Kasumi-1 (cell line): Measurements from ENCODE around the gene TYRO3.

ENCODE experiments used
- DNase-seq, 2 experiments: peaks; one replicate each; lab custom pipeline; 2025; lab: John Stamatoyannopoulos, UW

The TYRO3 gene

DNA sequence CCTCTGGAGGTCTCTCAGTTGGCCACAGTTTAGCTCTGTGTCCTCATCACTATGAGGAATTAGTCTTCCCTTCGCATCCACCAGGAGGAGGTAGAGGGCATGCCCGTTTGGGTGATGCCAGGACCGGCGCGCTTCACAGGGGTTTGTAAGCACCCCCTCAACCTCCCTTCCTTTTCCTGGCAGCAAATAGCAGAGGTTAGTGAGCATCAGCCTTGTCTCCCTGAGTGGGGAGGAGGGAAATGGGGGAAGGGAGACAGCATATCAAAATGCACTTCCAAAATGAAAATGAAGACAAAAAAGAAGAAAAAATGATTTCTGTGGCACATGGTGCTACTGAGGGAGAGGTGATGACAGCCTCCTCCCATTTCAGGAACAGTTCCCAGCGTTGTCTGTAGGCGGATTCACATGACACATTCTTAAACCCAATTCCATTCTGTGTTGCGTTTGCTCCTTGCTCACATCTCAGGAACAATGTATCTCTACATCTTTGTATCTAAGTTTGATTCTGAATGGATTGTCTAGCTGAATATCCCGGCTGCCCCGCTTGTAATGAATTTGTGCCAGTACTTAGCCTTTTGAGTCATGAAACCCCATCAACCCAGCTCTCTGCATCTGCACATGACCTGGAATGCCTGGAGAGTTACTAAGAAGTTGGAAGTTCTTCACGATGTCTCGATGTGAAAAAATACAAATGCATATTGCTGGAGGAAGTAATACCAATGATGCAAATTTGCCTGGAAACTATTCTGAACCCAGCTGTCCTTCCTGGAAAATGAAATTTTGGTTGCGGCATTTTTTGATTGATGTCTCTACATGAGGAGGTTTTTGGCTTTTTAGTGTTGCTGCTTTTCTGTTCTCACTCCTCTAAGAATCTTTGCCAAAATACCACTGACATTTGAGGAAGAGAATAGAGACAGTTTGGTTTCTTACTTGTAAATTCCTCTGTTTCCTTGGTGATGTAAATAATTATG lies 45.2 kb downstream of the TYRO3 start:
- DNase-seq, result peak; percentile 45 to 65

DNA sequence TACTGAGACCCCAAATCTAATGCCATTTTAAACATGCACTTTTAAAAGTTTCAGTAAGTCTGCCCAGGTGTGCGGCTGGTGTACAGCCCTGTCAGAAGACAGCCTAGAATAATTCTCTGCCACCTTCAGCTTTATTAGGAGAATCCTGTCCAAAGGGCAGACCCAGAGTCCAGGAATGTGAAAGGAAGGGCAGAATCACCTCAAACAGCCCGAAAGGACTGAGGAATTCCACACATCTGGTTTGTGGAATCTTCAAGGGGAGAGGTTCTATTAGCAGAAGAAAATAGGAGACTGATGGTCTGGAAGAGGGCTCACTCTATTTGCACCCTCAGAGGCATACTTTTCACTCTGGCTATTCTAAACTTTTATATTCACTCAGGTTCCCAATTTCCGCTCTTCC lies 46.6 kb downstream of the TYRO3 start:
- no peak for DNase-seq

DNA sequence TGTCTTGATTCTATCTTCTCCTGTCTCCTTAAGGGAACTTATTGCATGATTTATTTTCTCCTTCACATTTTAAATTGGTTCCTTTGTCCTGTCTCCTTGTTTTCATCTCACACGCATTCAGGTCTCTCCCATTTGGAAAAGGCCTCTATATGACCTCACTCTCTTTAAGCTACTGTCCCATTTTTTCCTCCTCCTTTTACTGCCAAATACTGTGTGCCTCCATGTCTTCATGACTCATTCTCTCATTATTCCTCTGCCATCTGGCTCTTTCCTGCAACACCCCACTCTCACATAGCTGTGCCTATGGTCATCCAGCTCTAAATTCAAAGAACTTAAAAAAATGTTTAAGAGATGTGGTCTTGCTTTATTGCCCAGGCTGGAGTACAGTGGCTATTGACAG lies 48.0 kb downstream of the TYRO3 start:
- DNase-seq, result no peak

DNA sequence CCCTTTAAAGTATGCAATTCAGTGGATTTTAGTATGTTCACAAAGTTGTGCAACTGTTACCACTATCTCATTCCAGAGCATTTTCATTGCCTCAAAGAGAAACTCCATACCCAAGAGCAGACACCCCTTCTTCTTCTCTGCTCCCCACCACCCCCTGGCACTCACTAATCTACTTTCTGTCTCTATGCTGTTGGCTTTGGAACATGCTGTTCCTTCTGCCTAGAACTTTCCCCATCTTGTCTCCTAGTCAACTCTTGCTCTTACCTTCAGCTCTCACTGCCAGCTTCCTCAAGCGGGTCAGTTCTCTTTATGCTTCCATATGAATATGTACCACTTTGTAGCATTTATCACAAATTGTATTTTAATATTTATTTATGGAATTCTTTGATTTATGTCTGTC lies 50.1 kb downstream of the TYRO3 start:
- no peak for DNase-seq

DNA sequence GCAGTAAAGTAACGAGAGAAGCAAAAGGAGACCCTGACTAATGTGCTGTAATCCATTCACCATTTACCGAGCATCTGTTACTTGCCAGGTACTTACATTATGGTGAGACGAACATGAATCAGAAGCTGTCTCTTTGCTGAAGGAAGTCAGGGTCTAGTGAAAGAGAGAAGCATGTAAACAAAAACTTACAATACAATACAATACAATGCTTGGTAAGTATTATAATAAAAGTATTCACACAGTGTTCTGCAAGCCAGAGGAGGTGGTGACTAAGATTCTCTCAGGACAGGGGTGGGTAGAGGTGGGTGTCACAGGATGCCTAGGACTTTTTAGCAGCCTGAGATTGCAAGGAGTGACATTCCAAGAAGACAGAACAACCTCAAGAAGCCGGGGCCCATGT lies 51.0 kb downstream of the TYRO3 start:
- DNase-seq, result no peak

DNA sequence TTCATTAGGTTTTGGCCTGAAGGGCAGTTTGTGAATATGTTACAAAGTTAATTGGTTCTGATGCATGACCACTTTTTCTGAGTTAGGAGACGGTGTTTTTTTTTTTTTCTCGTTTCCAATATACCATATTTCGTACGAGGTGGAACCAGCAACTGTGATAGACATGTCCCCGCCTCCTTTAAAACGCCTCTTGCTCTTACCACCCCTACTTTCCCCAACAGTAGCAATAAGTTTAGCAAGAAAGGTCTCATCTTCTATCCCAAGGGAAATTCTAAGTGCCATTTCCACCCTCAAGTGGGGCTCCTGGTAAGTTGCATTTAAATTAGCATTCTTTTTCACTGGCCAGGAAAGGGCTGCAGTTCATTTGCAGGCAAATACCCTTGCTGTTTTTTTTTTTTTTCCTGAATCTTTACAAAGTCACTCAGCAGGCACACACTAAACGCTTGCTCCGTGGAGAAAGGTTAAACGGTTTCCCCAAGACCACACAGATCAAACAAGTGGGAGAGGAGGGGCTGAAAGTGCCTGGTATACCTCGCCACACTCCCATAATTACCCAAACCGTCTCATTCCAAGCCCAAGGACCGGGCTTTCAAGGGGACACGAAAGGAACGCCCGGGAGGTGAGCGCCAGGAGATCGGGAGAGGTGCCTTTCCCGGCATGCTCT lies 61.7 kb downstream of the TYRO3 start:
- peak; percentile 43 to 51 for DNase-seq

DNA sequence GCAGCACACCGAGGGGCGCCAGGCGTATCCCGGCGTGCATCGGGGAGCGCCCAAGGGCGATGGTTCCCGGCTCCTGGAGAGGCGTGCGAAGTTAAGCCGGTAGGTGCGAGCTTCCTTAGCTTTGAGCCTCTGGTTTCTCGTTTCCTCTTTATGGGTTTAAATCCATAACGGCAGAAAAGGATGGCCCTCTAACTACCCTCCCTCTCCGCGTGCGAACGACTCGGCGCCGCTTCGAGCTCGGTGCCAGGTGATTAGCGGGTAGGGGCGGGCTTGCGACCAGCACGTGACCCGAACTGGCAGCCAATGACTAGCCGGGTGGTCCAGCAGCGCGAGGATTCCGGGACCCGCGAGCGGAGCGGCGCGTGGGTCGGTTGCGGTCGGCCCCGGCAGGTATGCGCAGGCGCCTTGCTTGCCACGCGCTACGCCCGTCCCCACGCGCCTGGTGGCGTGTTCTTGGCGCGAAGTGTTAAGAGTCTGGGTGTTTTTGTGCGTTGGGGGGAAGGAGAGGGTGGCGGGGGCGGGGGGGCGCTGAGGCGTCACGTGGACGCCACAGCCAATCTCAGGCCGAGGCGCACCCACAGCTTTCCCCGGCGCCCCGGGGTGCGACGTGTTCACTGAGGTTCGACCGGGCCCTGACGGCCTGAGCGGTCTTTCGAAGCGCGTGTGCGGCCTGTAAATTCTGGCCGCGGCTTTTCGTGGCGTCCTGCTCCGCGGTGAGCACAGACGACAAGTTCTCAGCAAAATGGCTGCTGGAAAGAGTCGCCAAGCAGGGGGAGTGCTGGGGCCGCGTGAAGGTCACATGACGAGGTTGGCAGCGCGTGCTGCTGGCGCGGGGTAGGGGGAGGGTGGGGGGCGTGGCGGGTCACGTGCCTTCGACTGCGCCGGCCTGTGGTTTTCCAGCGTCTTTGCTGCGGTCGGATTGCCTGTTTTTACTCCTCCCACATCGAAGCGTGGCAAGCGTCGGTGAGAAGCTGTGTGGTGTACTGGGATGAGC lies 62.5 kb downstream of the TYRO3 start:
- peak; percentile 74 to 76 for DNase-seq

DNA sequence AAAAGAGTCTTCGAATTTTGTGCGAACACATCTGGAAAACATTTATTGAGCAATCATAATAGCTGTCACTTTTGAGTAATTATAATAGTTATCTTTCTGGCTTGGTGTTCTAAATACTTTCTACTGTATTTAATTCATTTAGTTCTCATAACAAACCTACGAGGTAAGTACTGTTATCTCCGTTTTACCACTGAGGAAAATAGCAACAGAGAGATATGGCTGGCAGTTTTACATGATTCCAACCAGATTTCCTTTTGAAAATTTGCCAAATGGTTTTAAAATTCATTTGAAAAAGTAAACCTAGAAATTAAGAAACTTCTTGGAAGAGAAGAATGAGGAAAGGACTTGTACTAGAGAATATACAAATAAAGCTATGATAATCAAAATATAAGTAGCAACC lies 63.9 kb downstream of the TYRO3 start:
- DNase-seq, result no peak

DNA sequence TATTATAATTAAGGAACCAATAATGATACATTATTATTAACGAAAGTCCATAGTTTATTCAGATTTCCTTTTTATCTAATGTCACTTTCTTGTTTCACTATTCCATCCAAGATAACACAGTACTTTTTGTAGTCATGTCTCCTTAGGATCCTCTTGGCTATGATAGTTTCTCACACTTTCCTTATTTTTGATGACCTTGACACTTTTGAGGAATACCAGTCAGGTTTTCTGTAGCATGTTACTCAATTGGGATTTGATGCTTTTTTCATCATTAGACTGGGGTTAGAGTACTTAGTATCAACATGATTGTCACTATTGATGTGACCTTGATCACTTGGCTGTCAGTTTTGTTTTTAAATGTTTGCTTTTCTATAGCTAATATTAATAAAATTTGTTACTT lies 68.2 kb downstream of the TYRO3 start:
- DNase-seq, result no peak

DNA sequence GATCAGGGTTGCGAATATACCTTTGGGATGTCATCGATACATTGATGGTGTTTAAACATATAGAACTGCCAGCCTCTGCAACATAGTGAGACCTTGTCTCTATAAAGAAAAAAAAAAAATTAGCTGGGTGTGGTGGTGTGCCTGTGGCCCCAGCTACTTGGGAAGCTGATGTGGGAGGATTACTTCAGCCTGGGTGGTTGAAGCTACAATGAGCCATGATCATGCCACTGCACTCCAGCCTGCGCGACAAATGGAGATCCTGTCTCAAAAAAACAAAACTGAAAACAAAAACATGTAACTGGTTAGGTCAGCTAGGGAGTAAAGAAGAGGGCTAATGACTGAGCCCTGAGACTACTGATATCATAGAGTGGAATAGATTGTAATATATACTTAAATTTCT lies 70.5 kb downstream of the TYRO3 start:
- DNase-seq, result no peak

DNA sequence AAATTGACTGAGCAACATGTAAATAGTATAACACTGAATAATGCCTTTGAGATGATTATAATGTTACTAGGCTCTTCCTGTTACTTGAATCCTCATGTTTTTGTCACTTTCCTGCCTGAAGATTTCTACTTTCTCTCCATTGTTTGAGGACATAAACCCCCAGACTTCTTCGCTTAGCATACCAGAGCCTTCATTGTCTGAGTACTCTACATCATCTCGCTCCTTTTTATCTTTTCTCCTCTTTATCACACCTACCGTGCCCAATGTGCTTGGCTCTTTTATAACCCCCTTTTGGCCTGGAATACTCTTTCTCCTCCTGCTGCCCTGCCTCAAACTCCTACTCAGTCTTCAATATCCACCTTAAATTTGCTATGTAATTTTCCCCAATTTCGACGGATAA lies 70.9 kb downstream of the TYRO3 start:
- no peak for DNase-seq

DNA sequence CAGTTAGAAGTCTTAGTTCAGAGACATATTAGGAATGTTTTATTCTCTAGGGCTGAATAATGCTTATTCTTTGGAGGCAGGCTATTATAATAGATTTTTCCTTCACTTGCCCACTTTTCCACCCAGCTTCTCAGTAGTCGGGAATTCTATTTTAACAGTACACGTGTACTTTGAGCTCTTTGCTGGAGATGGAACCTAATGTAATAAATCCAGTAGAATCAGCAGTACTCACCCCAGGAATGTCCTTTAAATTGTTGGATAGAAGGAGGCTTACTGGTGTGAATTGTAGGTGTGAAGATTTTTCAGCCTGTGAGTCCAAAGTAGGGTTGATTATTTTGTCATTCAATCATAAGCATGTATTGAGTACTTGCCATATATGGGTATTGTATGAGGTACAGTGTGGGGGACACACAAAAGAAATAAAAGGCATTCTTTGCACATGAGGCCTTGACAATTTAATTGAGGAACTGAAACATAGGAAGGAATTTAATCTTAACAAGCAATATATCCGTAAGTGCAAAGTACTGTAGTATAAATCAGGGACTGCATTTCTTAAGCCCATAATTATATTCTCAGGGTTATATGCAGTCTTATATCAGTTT lies 71.7 kb downstream of the TYRO3 start:
- DNase-seq, result no peak

DNA sequence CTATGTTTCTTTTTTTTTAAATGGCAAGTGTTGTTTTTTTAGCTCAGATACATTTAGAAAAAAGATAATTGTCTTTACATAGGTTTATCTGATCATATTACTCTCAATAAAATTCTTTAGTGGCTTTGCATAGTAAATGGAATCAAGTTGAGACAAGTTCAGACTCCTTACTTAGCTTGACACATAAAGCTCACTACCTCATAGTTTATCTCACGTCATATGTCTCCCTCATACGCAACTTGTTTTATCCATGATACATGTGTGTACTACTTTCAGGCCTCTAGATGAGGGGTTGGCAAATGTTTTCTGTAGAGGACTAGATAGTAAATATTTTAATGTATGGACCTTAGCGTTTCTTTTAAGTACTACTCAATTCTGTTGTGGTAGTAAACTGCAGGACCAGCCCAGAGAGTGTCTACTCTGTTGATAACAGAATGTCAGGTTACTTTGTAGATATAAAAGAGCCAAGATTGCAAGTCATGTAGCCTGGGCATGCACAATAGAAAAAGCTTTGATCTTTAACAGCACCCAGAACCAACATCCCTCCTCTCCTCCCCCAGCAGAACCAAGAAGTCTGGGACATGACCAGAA lies 73.0 kb downstream of the TYRO3 start:
- DNase-seq, result no peak
